ENCODE results near the gene SIX2.

- TF ChIP-seq EZH2 (IDR thresholded peaks at IDR 0.05; ENCODE audit: insufficient read depth, low read length), result peak; percentile 82
- no peak for TF ChIP-seq CTCF (IDR thresholded peaks at IDR 0.05; ENCODE audit: insufficient read depth, low read depth, low read length)
Observed at GRCh38 chr2:45000341-45000901, 8.8 kb downstream of the SIX2 start.
